Measurements from ENCODE around the gene RNF130. TPM values are rescaled to one million over a fixed set of nuclear protein-coding genes. Genes with fewer than 3 reads are reported as not detected.

RNF130 gene
- total and polyA plus RNA-seq, 4 donors: 24.9 to 93.1 (median 51.4) TPM

DNA sequence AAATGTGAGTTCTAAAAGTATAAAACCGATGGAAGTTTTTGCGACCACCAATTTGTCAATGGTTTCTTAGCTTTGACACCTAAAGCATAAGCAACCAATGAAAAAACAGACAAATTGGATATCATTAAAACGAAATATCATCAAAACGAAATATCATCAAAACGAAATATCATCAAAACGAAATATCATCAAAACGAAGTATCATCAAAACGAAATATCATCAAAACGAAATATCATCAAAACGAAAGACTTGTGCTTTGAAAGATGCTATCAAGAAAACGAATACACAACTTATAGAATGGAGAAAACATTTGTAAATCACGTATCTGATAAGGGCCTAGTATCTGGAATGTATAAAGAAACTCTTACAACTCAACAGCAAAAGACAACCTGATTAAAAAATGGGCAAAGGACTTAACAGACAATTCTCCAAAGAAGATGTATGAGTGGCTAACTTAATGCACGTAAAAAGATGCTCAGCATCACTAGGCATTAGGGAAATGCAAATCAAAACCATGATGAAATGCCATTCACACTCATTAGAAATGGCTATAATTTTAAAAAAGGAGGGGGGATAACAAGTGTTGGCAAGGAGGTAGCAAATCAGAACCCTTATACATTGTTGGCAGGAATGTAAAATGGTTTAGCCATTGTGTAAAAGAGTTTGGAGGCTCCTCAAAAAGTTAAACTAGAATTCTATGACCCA is 134.4 kb downstream of the RNF130 start:
- H3K9me3 ChIP-seq (ENCODE audit: control insufficient read depth in 4 of 4, low read length in 3 of 4): no peaks in the 10 kb centered on the region
- 88% methylated on average over 13 of the region's 13 CpGs for WGBS
- TF ChIP-seq SP1 (IDR thresholded peaks at IDR 0.05) (no peak), FOXA2 (IDR thresholded peaks at IDR 0.05) (no peak), RAD21 (IDR thresholded peaks at IDR 0.05) (no peak), GABPA (IDR thresholded peaks at IDR 0.05 in 1 of 2, conservative IDR thresholded peaks at IDR 0.05 in 1 of 2) (no peak), TAF1 (conservative IDR thresholded peaks at IDR 0.05) (no peak), EGR1 (IDR thresholded peaks at IDR 0.05; ENCODE audit: low read depth in 2 of 2) (no peak), RXRA (IDR thresholded peaks at IDR 0.05) (no peak)
- TF ChIP-seq, protein P1, sequence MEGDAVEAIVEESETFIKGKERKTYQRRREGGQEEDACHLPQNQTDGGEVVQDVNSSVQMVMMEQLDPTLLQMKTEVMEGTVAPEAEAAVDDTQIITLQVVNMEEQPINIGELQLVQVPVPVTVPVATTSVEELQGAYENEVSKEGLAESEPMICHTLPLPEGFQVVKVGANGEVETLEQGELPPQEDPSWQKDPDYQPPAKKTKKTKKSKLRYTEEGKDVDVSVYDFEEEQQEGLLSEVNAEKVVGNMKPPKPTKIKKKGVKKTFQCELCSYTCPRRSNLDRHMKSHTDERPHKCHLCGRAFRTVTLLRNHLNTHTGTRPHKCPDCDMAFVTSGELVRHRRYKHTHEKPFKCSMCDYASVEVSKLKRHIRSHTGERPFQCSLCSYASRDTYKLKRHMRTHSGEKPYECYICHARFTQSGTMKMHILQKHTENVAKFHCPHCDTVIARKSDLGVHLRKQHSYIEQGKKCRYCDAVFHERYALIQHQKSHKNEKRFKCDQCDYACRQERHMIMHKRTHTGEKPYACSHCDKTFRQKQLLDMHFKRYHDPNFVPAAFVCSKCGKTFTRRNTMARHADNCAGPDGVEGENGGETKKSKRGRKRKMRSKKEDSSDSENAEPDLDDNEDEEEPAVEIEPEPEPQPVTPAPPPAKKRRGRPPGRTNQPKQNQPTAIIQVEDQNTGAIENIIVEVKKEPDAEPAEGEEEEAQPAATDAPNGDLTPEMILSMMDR (IDR thresholded peaks at IDR 0.05; ENCODE audit: low read depth, low read length, missing input control): no peak

DNA sequence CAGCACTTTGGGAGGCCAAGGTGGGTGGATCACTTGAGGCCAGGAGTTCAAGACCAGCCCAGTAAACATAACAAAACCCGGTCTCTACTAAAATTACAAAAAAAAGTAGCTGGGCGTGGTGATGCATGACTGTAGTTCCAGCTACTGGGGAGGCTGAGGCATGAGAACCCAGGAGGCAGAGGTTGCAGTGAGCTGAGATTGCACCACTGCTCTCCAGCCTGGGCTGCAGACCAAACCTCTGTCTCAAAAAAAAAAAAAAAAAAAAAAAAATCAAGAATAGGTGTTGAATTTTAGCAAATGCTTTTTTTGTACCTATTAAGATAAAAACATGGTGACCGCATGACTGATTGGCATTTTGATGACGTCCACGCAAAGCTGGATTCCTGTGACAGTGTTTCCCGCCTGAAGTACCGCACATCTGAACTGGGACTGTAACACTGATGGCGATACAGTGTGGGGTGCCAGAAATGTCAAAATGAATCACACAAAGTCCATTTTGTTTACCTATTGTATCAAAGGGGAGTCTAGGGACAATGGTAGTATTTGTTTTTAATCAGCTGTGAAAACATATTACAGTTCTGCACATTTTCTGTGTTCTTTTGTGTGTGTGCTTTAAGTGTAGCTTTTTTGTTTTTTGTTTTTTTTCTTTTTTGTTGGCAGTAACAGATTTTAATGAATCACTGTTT is 140.6 kb downstream of the RNF130 start:
- WGBS: 95% methylated on average over 8 of the region's 8 CpGs
- no peak overlapping the region for H3K4me3 ChIP-seq (ENCODE audit: low read depth in 1 of 3, low read length in 3 of 3)
- no peak overlapping the region for H3K27ac ChIP-seq (ENCODE audit: low read depth in 1 of 2, low read length in 2 of 2)
- H3K9me3 ChIP-seq (ENCODE audit: control insufficient read depth in 4 of 4, low read length in 3 of 4): no peaks in the 10 kb centered on the region
- no peak for TF ChIP-seq FOXA1 (IDR thresholded peaks at IDR 0.05)
- no peak for TF ChIP-seq JUND (IDR thresholded peaks at IDR 0.05)
- no peak for TF ChIP-seq YY1 (IDR thresholded peaks at IDR 0.05)
- no peak for TF ChIP-seq TAF1 (conservative IDR thresholded peaks at IDR 0.05)
- TF ChIP-seq GABPA (IDR thresholded peaks at IDR 0.05 in 1 of 2, conservative IDR thresholded peaks at IDR 0.05 in 1 of 2): no peak
- TF ChIP-seq, protein P2, sequence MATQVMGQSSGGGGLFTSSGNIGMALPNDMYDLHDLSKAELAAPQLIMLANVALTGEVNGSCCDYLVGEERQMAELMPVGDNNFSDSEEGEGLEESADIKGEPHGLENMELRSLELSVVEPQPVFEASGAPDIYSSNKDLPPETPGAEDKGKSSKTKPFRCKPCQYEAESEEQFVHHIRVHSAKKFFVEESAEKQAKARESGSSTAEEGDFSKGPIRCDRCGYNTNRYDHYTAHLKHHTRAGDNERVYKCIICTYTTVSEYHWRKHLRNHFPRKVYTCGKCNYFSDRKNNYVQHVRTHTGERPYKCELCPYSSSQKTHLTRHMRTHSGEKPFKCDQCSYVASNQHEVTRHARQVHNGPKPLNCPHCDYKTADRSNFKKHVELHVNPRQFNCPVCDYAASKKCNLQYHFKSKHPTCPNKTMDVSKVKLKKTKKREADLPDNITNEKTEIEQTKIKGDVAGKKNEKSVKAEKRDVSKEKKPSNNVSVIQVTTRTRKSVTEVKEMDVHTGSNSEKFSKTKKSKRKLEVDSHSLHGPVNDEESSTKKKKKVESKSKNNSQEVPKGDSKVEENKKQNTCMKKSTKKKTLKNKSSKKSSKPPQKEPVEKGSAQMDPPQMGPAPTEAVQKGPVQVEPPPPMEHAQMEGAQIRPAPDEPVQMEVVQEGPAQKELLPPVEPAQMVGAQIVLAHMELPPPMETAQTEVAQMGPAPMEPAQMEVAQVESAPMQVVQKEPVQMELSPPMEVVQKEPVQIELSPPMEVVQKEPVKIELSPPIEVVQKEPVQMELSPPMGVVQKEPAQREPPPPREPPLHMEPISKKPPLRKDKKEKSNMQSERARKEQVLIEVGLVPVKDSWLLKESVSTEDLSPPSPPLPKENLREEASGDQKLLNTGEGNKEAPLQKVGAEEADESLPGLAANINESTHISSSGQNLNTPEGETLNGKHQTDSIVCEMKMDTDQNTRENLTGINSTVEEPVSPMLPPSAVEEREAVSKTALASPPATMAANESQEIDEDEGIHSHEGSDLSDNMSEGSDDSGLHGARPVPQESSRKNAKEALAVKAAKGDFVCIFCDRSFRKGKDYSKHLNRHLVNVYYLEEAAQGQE (IDR thresholded peaks at IDR 0.05): no peak
- TF ChIP-seq FOXA2 (IDR thresholded peaks at IDR 0.05): no peak
- TF ChIP-seq HNF4A (conservative IDR thresholded peaks at IDR 0.05): no peak
- no peak for TF ChIP-seq SP1 (IDR thresholded peaks at IDR 0.05)
- TF ChIP-seq, protein P1 (IDR thresholded peaks at IDR 0.05; ENCODE audit: low read depth, low read length, missing input control): no peak
- TF ChIP-seq, protein P3, sequence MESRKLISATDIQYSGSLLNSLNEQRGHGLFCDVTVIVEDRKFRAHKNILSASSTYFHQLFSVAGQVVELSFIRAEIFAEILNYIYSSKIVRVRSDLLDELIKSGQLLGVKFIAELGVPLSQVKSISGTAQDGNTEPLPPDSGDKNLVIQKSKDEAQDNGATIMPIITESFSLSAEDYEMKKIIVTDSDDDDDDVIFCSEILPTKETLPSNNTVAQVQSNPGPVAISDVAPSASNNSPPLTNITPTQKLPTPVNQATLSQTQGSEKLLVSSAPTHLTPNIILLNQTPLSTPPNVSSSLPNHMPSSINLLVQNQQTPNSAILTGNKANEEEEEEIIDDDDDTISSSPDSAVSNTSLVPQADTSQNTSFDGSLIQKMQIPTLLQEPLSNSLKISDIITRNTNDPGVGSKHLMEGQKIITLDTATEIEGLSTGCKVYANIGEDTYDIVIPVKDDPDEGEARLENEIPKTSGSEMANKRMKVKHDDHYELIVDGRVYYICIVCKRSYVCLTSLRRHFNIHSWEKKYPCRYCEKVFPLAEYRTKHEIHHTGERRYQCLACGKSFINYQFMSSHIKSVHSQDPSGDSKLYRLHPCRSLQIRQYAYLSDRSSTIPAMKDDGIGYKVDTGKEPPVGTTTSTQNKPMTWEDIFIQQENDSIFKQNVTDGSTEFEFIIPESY (IDR thresholded peaks at IDR 0.05): no peak
- no peak for TF ChIP-seq HNF4G (IDR thresholded peaks at IDR 0.05)
- no peak for TF ChIP-seq NR2F2 (IDR thresholded peaks at IDR 0.05)
- TF ChIP-seq, protein P4, sequence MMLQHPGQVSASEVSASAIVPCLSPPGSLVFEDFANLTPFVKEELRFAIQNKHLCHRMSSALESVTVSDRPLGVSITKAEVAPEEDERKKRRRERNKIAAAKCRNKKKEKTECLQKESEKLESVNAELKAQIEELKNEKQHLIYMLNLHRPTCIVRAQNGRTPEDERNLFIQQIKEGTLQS (IDR thresholded peaks at IDR 0.05): no peak
- TF ChIP-seq, protein P5, sequence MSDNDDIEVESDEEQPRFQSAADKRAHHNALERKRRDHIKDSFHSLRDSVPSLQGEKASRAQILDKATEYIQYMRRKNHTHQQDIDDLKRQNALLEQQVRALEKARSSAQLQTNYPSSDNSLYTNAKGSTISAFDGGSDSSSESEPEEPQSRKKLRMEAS (IDR thresholded peaks at IDR 0.05): no peak
- no peak for TF ChIP-seq RXRA (IDR thresholded peaks at IDR 0.05)
- H3K36me3 ChIP-seq (ENCODE audit: control insufficient read depth in 4 of 4, insufficient read depth in 3 of 4, low read depth in 1 of 4, low read length in 3 of 4): no peaks in the 10 kb centered on the region
- no peak for DNase-seq (ENCODE audit: low spot score)
- H3K27me3 ChIP-seq (ENCODE audit: control insufficient read depth in 4 of 4, insufficient read depth in 4 of 4, low read length in 3 of 4): no peaks in the 10 kb centered on the region
- H3K9ac ChIP-seq (ENCODE audit: low read depth in 1 of 2, low read length in 2 of 2): no peak overlapping the region
- H3K4me1 ChIP-seq (ENCODE audit: control insufficient read depth in 4 of 4, insufficient read depth in 4 of 4, low read length in 3 of 4): no peaks in the 10 kb centered on the region

More for the DNA sequence above, 134.4 kb downstream of the RNF130 start:
- Histone ChIP-seq H3K27ac (ENCODE audit: low read depth in 1 of 2, low read length in 2 of 2) (no peak overlapping the region), H3K9ac (ENCODE audit: low read depth in 1 of 2, low read length in 2 of 2) (no peak overlapping the region), H3K36me3 (ENCODE audit: control insufficient read depth in 4 of 4, insufficient read depth in 3 of 4, low read depth in 1 of 4, low read length in 3 of 4) (no peaks in the 10 kb centered on the region), H3K27me3 (ENCODE audit: control insufficient read depth in 4 of 4, insufficient read depth in 4 of 4, low read length in 3 of 4) (no peaks in the 10 kb centered on the region), H3K4me3 (ENCODE audit: low read depth in 1 of 3, low read length in 3 of 3) (no peak overlapping the region), H3K4me1 (ENCODE audit: control insufficient read depth in 4 of 4, insufficient read depth in 4 of 4, low read length in 3 of 4) (no peaks in the 10 kb centered on the region)
- DNase-seq (ENCODE audit: low spot score): no peak
